BE2C (cell line): ENCODE measurements around the gene RESP18.

Source experiments
- DNase-seq: peaks from one replicate; pipeline ENCODE4 v3.0.0-alpha.2; 2020
- H3K27me3 ChIP-seq: fragments of 250-450 bp; sonication (Bioruptor Pico); 2 replicates; pipeline ENCODE4 v1.5.1; 2020; ENCODE audit warnings: mild to moderate bottlenecking
- H3K36me3 ChIP-seq: fragments of 250-450 bp; sonication (Bioruptor Pico); 2 replicates; pipeline ENCODE4 v1.5.1; 2020; ENCODE audit warnings: mild to moderate bottlenecking
- H3K4me1 ChIP-seq: fragments of 250-450 bp; sonication (Bioruptor Pico); 2 replicates; pipeline ENCODE4 v1.5.1; 2020
- H3K4me3 ChIP-seq: 2 replicates; pipeline ENCODE4 v1.5.1; 2011; ENCODE audit warnings: low read depth, low read length
- H3K9me3 ChIP-seq: fragments of 250-450 bp; sonication (Bioruptor Pico); 2 replicates; pipeline ENCODE4 v1.5.1; 2020
- TF ChIP-seq, protein P1 (sequence below): IDR thresholded peaks from 2 replicates; pipeline ENCODE4 v1.5.1; 2012; ENCODE audit warnings: mild to moderate bottlenecking, low read depth, low read length

RESP18 gene

GRCh38 chr2:219331560-219332213, 857 bp downstream of the RESP18 start:
- TF ChIP-seq, protein P1, sequence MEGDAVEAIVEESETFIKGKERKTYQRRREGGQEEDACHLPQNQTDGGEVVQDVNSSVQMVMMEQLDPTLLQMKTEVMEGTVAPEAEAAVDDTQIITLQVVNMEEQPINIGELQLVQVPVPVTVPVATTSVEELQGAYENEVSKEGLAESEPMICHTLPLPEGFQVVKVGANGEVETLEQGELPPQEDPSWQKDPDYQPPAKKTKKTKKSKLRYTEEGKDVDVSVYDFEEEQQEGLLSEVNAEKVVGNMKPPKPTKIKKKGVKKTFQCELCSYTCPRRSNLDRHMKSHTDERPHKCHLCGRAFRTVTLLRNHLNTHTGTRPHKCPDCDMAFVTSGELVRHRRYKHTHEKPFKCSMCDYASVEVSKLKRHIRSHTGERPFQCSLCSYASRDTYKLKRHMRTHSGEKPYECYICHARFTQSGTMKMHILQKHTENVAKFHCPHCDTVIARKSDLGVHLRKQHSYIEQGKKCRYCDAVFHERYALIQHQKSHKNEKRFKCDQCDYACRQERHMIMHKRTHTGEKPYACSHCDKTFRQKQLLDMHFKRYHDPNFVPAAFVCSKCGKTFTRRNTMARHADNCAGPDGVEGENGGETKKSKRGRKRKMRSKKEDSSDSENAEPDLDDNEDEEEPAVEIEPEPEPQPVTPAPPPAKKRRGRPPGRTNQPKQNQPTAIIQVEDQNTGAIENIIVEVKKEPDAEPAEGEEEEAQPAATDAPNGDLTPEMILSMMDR, result no peak
- no peaks in the 10 kb centered on the region for H3K27me3 ChIP-seq
- H3K4me1 ChIP-seq, result no peaks in the 10 kb centered on the region
- DNase-seq, result no peak
- H3K36me3 ChIP-seq, result no peaks in the 10 kb centered on the region
- H3K9me3 ChIP-seq, result no peaks in the 10 kb centered on the region
- no peak overlapping the region for H3K4me3 ChIP-seq

GRCh38 chr2:219327719-219328118, 4.8 kb downstream of the RESP18 start:
- TF ChIP-seq, protein P1, result no peak
- no peak overlapping the region for H3K4me3 ChIP-seq
- H3K4me1 ChIP-seq, result no peaks in the 10 kb centered on the region
- H3K27me3 ChIP-seq, result no peaks in the 10 kb centered on the region
- no peaks in the 10 kb centered on the region for H3K36me3 ChIP-seq
- DNase-seq, result no peak
- H3K9me3 ChIP-seq, result no peaks in the 10 kb centered on the region

- Histone ChIP-seq H3K4me3 (no peak overlapping the region), H3K27me3 (no peaks in the 10 kb centered on the region), H3K4me1 (no peaks in the 10 kb centered on the region), H3K9me3 (no peaks in the 10 kb centered on the region), H3K36me3 (no peaks in the 10 kb centered on the region)
- TF ChIP-seq, protein P1, result no peak
- no peak for DNase-seq
These were observed 6.8 kb downstream of the RESP18 start for GRCh38 chr2:219325657-219326315.

GRCh38 chr2:219325136-219325535, 7.4 kb downstream of the RESP18 start:
- no peaks in the 10 kb centered on the region for H3K36me3 ChIP-seq
- no peaks in the 10 kb centered on the region for H3K4me1 ChIP-seq
- TF ChIP-seq, protein P1, result no peak
- no peaks in the 10 kb centered on the region for H3K27me3 ChIP-seq
- H3K9me3 ChIP-seq, result no peaks in the 10 kb centered on the region
- no peak for DNase-seq
- no peak overlapping the region for H3K4me3 ChIP-seq

DNA sequence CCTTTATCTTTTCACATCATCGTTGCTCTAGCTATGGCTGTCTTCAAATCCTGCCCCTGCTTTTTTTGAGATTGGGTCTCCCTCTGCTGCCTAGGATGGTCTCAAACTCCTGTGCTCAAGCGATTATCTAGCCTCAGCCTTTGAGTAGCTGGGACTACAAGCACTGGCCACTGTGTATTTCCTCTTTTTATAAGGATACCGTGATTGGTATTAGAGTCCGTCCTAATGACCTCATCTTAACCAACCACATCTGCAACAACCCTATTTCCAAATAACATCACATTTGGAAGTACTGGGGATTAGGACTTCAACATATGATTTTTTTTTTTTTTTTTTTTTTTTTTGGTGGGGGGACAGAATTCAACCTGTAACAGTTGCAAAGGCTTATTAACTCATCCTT, 9.1 kb downstream of the RESP18 start:
- H3K9me3 ChIP-seq, result no peaks in the 10 kb centered on the region

More for the DNA sequence above, 9.1 kb downstream of the RESP18 start:
- no peak for DNase-seq
- Histone ChIP-seq H3K36me3 (no peaks in the 10 kb centered on the region), H3K4me1 (no peaks in the 10 kb centered on the region), H3K27me3 (no peaks in the 10 kb centered on the region), H3K4me3 (no peak overlapping the region)
- TF ChIP-seq, protein P1, result no peak
